Measurements from ENCODE around the gene RPIA.
"Not testable (repeated sequence)": the region's sequence is repeated elsewhere in the genome, so short reads cannot be mapped to it uniquely, and the experiment has no call there.

The RPIA gene

GRCh38 chr2:88796523-88796922, 105.0 kb downstream of the RPIA start:
- not testable (repeated sequence) for DNase-seq

GRCh38 chr2:88797164-88797563, 105.7 kb downstream of the RPIA start:
- DNase-seq: not testable (repeated sequence)
